ENCODE results near the gene UST. TPM values are rescaled to one million over a fixed set of nuclear protein-coding genes. Genes with fewer than 3 reads are reported as not detected.

Gene UST
- total and polyA plus RNA-seq, 2 donors (not counting 1 experiment from before 2014, with no cell fraction given), result 7.3 to 16.9 TPM

GRCh38 chr6:148983966-148984365 is 237.1 kb downstream of the UST start:
- Mint-ChIP-seq H3K4me3 (no peak overlapping the region), H3K4me1 (peaks cover 36% of the 10 kb centered on the region), H3K27ac (no peak overlapping the region), H3K27me3 (no peaks in the 10 kb centered on the region), H3K9me3 (ENCODE audit: insufficient read depth) (no peaks in the 10 kb centered on the region)
- Histone ChIP-seq H3K36me3 (replicated peaks in 1 of 2; ENCODE audit: control extremely low read depth in 1 of 2, control insufficient read depth in 1 of 2, extremely low read depth in 1 of 2, insufficient read depth in 2 of 2, low read length in 1 of 2) (peaks cover 0 to 3% of the 10 kb centered on the region in 2 experiments), H4K20me1 (ENCODE audit: control insufficient read depth, insufficient read depth, low read length, poor library complexity, severe bottlenecking) (no peaks in the 10 kb centered on the region), H3K4me2 (replicated peaks; ENCODE audit: low read depth, low read length, poor library complexity, severe bottlenecking) (no peak overlapping the region), H3K9me3 (ENCODE audit: control extremely low read depth in 1 of 3, control insufficient read depth in 2 of 3, insufficient read depth in 1 of 3, low read length in 2 of 3) (no peaks in the 10 kb centered on the region), H3K4me1 (ENCODE audit: control insufficient read depth in 2 of 2, insufficient read depth in 2 of 2, low read length in 2 of 2) (peaks cover 21 to 22% of the 10 kb centered on the region in 2 donors), H2AFZ (ENCODE audit: insufficient read depth, low read depth, low read length, poor library complexity, severe bottlenecking) (no peak overlapping the region), H3K27me3 (replicated peaks in 1 of 4; ENCODE audit: control extremely low read depth in 1 of 4, control insufficient read depth in 3 of 4, insufficient read depth in 4 of 4, low read length in 3 of 4) (no peaks in the 10 kb centered on the region), H3K4me3 (ENCODE audit: control extremely low read depth in 1 of 5, extremely low read depth in 1 of 5, insufficient read depth in 1 of 5, low read depth in 2 of 5, low read length in 4 of 5) (no peak overlapping the region), H3K79me2 (ENCODE audit: control insufficient read depth, insufficient read depth, low read length) (no peaks in the 10 kb centered on the region), H3K27ac (ENCODE audit: low read length in 2 of 2) (no peak overlapping the region), H3K9ac (ENCODE audit: low read length) (no peak overlapping the region)
- POLR2A ChIA-PET, result no interaction called here
- ATAC-seq (ENCODE audit: low read depth) (no peak), DNase-seq (no peak)
- TF ChIP-seq CTCF (IDR thresholded peaks at IDR 0.05) (no peak), EZH2 (IDR thresholded peaks at IDR 0.05; ENCODE audit: borderline replicate concordance, insufficient read depth, low read depth, low read length, poor library complexity, severe bottlenecking) (no peak)
- intact Hi-C loops (cut with micrococcal nuclease), result no loop called here
- CTCF ChIA-PET, result no interaction called here
- WGBS (ENCODE audit: insufficient coverage), result no CpG with 5 or more reads among the region's 2 CpGs

GRCh38 chr6:148984531-148985056 is 237.8 kb downstream of the UST start:
- POLR2A ChIA-PET, result no interaction called here
- Mint-ChIP-seq H3K9me3 (ENCODE audit: insufficient read depth) (no peaks in the 10 kb centered on the region), H3K4me3 (no peak overlapping the region), H3K27me3 (no peaks in the 10 kb centered on the region), H3K27ac (no peak overlapping the region), H3K4me1 (peaks cover 42% of the 10 kb centered on the region)
- ATAC-seq (ENCODE audit: low read depth), result no peak
- peaks cover 0 to 3% of the 10 kb centered on the region in 2 experiments for H3K36me3 ChIP-seq (replicated peaks in 1 of 2; ENCODE audit: control extremely low read depth in 1 of 2, control insufficient read depth in 1 of 2, extremely low read depth in 1 of 2, insufficient read depth in 2 of 2, low read length in 1 of 2)
- WGBS (ENCODE audit: insufficient coverage), result 93% methylated on average over 3 of the region's 4 CpGs
- no peak overlapping the region for H3K4me3 ChIP-seq (ENCODE audit: control extremely low read depth in 1 of 5, extremely low read depth in 1 of 5, insufficient read depth in 1 of 5, low read depth in 2 of 5, low read length in 4 of 5)
- H3K4me2 ChIP-seq (replicated peaks; ENCODE audit: low read depth, low read length, poor library complexity, severe bottlenecking), result no peak overlapping the region
- no peaks in the 10 kb centered on the region for H3K9me3 ChIP-seq (ENCODE audit: control extremely low read depth in 1 of 3, control insufficient read depth in 2 of 3, insufficient read depth in 1 of 3, low read length in 2 of 3)
- no peak for TF ChIP-seq CTCF (IDR thresholded peaks at IDR 0.05)
- H3K79me2 ChIP-seq (ENCODE audit: control insufficient read depth, insufficient read depth, low read length), result no peaks in the 10 kb centered on the region
- CTCF ChIA-PET, result no interaction called here
- no peak overlapping the region for H2AFZ ChIP-seq (ENCODE audit: insufficient read depth, low read depth, low read length, poor library complexity, severe bottlenecking)
- no peaks in the 10 kb centered on the region for H3K27me3 ChIP-seq (replicated peaks in 1 of 4; ENCODE audit: control extremely low read depth in 1 of 4, control insufficient read depth in 3 of 4, insufficient read depth in 4 of 4, low read length in 3 of 4)
- no peak overlapping the region for H3K9ac ChIP-seq (ENCODE audit: low read length)
- intact Hi-C loops (cut with micrococcal nuclease), result no loop called here
- DNase-seq, result no peak
- no peaks in the 10 kb centered on the region for H4K20me1 ChIP-seq (ENCODE audit: control insufficient read depth, insufficient read depth, low read length, poor library complexity, severe bottlenecking)
- no peak overlapping the region for H3K27ac ChIP-seq (ENCODE audit: low read length in 2 of 2)
- peaks cover 27 to 28% of the 10 kb centered on the region in 2 donors for H3K4me1 ChIP-seq (ENCODE audit: control insufficient read depth in 2 of 2, insufficient read depth in 2 of 2, low read length in 2 of 2)
